NOMO-1 treated with DMSO at 0.1 percent for 48 hours (cell line): ENCODE measurements around the gene TSTD2.
"Not testable (repeated sequence)": the region's sequence is repeated elsewhere in the genome, so short reads cannot be mapped to it uniquely, and the experiment has no call there.

ENCODE experiments used
- DNase-seq: peaks from one replicate; lab custom pipeline; 2025; ENCODE audit not compliant: unreplicated experiment; lab: John Stamatoyannopoulos, UW

The TSTD2 gene

DNA sequence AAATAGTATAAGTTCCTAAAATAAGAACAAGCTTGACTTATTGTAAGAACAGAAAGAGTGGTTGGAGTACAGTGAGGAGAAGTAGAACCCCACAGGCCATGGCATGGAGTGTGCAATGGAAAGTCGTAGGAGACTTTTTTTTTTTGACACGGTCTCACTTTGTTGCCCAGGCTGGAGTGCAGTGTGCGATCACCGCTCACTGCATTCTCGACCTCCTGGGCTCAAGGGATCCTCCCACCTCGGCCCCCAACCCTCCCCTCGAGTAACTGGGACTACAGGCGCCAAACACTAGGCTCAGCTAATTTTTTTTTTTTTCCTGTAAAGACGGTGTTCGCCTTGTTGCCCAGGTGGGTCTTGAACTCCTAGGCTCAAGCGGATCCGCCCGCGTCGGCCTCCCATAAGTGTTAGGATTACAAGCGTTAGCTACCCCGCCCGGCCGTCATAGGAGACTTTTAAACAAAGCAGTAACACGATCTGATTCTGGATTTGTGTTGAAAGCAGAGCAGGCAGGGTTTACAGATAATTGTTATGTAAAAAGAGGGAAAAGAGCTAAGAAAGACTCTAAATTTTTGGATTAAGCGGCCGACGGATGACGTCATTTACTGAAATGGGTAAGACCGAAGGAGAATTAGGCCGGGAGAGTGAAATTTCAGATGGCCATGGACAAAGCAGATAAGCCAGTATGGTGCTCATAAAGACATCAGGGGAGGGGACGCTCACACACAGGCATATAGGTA is 752 bp downstream of the TSTD2 start:
- DNase-seq: peak; percentile 75

DNA sequence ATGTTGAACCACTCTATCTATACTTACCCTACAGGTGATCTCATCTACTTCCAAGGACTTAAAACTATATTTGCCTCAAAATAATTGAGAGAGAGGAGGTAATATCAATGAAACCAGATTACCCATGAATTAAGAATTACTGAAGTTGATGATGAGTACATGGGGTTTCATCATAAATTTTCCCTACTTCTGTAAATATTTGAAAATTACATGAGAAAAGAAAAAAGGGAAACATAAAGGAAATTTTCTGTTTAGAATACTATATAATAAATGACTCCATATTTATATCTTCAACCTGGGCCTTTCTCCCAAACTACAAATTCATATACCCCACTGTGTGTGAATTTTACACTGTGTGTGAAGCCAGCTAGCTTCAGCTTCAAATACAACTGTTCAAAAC is 2.6 kb downstream of the TSTD2 start:
- no peak for DNase-seq

DNA sequence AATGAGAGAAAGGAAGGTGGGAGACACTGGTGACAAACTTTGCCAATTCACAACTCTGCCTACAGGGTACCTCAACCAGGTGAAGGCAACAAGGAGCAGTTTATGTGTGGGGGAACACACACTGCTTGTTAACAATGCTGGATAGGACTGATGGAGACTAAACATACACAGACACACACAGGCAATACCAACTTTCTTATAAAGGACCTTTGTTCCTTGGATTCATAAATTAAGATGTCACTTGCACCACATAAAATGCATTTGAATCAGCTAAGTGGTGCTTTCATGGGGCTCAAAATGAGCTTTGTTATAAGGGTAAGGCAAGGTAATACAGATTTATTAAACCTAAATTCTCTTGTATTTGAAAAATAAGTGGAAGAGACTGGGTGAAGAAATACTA is 4.0 kb downstream of the TSTD2 start:
- DNase-seq: no peak

DNA sequence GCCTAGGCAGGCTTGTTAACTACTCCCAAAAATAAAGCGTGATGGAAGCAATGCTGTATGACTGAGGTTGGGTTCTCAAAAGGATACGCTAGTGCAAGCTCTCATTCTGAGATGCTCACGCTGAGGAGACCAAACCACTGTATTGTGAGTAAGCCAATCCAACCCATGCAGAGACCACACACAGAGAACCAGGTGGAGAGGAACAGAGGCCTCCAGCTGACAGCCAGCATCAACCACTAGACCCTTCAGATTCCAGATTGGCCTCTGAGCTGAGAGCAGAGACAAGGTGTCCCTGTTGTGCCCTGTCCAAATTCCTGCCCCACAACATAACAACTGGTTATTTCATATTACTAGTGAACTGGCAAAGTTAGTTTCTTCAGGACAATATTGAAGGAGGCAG is 4.5 kb downstream of the TSTD2 start:
- DNase-seq: no peak

DNA sequence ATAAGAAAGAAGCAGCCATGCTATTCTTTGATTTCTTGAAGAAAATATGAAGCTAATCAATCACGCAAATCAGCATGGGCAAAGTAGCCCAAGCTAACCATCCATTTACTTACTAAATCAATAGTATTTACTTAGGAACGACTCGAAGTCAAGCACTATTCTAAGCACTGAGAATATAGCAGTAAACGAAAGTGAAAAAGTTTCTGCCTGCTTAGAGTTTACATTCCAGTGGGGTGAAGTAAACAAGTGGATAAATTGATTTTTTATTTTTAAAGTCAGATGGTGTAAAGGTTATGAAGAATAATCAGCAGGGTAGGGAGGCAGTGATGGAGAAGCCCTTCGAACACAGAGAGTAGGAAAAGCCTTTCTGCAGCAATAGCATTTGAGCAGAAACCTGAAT is 5.5 kb downstream of the TSTD2 start:
- no peak for DNase-seq

DNA sequence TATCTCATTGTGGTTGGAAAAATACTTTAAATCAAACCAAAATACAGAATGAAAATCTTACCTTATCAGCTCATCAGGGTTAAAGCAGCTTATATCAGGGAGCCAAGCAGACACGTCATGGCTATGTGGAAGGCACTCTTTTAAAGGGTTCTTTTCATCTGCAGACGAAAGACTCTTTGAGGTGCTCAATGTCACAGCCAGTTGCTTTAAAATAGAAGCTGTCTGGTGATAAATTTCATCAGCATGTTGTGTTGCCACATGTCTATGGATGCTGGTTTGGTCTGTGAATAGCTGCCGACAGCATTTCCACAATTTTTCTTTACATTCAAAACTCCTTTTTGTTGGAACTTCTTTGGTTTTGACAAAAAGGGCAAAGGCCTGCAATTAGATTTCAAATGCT is 7.5 kb downstream of the TSTD2 start:
- DNase-seq: no peak

DNA sequence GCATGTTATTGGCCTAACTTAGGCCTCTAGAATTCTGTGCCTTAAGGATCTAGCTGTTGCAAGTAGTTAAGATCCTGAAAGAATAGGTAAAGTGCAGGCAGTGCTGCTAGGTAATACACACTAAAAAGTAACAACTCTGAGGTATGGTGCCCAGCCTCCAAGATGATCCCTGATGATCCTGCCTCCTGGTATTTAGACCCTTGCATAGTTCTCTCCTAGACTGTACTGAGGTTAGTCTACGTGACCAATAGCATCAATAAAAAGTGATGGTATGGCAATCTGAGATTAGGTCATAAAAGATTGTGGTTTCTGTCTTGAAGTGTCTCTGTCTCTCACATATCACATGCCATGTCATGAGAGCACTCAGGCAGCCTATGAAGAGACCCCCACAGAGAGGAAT is 9.2 kb downstream of the TSTD2 start:
- DNase-seq: no peak

DNA sequence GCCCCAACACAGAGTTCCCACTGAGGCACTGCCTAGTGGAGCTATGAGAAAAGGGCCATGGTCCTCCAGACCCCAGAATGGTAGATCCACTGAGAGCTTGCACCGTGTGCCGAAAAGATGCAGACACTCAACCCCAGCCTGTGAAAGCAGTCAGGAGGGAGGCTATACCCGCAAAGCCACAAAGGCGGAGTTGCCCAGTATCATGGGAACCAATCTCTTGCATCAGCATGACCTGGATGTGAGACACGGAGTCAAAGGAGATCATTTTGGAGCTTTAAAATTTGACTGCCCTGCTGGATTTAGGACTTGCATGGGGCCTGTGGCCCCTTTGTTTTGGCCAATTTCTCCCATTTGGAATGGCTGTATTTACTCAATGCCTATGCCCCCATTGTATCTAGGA is 10.7 kb downstream of the TSTD2 start:
- not testable (repeated sequence) for DNase-seq

DNA sequence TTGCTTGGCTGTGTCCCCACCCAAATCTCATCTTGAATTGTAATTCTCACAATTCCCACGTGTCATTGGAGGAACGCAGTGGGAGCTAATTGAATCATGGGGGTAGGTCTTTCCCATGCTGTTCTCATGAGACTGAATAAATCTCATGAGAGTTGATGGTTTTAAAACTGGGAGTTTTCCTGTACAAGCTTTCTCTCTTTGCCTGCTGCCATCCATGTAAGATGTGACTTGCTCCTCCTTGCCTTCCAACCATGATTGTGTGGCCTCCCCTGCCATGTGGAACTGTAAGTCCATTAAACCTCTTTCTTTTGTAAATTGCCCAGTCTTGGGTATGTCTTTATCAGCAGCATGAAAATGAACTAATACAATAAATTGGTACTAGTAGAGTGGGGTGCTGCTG is 13.1 kb downstream of the TSTD2 start:
- DNase-seq: not testable (repeated sequence)

DNA sequence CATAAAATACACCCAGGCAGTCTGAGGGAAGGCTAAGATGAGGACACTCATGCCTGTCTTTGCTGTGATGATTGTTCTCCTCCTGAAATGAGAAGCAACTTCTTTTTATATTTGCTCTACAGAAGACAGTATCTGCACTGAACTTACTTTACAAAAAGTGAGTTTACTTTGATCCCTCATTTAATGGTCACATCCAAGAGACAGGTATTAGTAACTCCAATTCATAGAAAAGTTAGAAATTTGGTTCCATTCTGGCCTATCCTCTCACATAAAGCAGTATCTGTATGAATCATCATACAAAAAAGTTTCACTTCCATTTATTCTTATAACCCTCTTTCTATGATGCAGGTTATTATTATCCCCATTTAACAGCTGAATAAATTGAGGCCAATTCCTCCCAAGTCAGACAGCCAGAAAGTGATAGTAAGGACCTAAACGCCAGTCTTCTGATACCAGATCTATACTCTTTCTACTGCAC is 15.2 kb downstream of the TSTD2 start:
- peak; percentile 3 for DNase-seq

DNA sequence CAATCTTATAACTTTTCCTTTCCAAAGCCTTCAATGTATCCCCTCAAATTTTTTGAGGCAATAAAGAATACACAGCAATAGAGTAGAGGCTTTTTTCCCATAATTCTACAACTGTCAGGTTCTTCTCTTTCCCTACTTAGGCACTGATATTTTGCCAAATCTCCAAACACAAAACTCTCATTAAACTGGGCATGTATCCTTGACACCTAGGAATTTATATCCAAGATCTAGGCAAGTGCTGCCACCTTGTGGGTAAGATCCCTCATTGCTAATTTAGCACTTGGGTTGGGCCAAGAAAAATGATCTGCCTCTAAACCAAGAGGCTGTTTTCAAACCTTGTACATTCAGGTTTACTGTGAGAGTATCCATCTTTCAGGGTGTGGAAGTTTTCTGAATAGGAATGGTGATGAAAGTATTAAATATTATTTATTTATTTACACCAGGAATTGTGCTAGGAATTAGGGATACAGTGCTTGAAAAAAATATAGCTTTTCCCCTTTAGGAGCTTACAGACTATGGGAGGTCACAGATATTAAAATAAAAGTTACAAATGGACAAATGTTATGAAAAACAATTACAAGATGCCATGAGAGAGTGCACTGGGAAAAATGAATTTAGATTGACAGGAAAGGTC is 17.6 kb downstream of the TSTD2 start:
- DNase-seq: peak; percentile 53

DNA sequence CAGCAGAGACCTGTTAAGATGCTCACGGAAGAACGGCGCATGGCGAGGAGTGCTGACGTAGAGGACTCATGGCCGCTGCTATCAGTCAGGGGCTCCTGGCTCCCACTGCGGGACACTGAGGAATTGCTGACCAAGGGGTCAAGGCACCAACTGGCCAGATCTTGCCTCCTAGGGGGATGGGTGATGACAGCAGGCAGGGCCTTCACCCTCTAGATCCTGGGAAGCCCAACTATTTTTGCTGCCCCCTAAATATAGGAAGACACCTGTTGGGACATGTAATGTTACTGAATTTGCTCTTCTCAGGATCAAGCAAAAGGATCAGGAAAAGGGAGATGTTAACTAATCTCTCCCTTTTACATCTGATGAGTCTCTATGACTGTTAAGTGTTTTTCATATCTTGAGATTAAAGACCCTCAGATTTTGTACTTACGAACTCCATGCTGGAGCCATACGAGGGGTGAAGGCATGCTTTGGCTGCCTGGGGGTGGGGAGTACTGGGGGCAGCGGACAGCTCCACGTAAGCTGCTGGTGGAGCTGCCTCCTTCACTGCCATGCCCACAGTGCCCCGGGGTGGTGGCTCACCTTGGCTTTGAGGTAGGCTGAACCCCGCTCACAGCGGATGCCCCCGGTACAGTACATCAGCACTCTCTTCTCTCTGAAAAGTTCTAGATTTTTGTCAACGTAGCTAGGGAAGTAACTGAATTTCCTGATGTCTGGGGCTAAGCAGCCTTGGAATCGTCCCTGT is 28.1 kb downstream of the TSTD2 start:
- no peak for DNase-seq

DNA sequence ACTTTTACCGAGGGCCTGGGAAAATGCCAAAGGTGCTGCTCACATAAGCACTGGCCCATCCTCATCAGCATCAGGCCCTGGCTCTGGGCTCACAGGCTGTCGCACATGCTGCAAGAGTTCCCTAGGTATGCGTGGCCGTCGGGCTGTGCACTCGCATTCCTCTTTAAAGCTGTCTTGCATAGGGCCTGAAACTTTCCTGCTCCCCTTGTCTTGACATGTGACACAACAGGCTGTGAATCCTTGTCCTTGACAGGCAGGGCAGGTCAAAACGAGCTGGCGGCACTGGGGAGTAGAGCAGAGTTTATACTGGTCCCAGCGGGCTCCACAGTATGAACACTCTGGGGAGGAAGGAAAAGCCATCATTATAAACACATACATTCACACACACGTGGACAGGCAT is 30.7 kb downstream of the TSTD2 start:
- no peak for DNase-seq

DNA sequence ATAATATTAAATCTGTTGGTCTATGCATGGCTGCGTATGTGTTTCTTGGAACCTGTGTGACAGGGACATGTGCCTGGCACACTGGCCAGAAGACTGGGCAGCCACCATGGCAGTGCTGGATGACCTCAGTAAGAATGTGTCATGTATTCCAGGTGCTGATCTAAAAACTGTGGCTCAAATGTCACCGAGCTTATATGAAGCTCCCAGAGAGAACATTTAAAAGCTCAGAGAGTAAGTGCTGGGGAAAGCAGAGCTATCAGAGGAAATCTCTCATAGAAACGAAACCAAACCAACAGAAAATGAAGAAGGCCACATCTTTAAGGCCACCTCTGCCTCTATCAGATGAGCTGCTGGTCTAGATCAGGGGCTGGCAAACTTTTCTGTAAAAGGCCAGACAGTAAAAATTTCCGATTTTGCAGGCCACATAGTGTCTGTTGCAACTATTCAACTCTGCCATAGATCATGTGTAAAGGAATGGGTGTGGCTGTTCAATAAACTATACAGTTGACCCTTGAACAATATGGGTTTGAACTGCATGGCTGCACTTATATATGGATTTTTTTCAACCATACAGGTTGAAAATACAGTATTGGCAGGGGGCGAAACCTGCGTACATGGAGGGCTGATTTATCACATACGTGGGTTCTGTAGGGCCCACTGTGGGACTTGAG is 31.8 kb downstream of the TSTD2 start:
- no peak for DNase-seq

DNA sequence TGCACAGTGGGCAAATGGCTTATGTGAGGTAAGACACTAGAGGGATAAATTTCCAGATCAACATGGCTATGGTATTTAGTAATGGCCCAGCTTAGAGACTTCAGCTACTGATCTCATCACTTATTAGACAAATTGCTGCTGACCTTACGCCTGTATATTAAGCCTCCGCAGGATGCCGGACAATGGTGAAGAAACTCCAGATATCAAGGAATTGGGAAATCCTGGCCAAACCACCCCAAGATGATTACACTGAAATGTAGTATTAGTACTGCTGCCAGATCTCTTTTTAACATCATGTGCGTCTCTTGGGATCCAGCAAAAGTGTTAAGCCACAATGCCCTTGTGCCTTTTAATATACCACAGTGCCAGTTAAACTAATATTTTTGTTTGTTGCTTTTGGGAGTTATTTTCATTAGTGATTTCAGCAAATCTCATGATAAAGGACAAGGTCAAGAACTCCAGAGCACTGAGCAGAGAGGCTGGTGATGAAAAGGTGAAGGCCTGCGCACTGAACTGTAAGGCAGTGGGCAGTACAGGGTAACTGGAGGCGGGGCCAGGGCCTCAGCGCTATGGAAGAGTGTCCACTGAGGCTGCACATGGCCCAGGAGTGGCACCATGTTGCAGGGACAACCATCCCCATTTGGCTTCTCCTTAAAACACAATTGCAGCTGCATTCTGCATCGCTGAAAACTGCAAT is 32.5 kb downstream of the TSTD2 start:
- DNase-seq: no peak

DNA sequence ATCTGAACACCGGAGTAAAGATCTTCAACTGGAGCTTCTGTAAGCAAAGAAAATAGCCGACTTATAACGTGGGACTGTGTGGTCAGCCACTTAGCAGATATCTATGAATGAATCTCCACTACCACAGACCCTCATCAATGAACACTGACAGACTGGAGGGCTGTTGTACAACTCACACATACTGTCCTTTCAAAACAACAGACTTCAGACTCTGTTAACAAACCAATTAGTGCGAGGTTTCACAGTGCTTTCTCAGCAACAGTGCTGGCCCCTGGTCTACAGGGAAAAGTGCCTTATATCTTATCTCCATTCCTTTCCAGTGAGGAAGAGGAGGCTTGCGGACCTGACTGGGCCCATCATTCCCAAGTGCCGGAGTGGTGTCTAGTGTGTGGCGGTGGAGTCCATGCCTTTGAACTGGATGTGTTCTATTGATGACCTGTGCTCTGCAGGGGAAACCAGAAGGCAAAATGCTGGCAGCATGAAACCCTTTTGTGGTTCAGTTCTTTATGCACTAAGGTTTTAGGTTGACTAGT is 33.8 kb downstream of the TSTD2 start:
- DNase-seq: no peak

DNA sequence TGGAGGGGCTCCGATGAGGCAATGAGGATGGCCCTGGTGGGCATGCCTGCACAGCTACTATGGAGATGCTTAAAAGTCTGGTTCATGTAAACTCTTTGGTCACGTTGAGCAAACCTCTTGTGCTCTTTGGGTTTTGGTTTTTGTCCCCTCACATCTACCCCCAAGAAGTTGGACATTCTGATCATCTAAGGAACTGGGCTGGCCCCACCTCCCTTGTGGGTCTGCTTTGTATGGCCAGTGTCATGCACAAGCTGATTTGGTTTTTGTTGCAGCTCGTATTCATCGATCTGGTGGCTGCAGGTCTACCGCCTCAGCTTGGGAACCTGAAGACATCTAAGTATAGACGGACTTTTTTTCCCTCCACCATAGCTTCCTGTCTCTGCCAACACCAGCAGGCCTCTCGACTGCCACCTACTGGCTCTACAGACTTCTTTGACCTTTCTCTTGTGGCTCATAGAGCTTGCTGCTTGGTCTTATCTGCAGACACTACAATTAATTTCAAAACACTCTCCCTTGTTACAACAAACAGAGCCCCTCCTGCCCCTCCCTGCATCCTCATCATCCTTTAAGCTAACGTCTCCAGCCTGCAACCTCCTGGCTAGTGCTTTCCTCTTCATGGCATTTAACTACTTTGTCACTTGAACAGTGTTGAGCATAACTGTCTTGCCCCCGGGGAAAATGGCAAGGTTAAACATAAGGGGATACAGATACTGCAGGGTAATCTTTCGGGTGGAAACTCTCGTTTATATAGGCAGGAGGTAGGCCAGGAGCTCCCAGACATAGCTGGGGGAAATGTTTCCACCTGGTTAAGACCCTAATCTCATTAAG is 34.5 kb downstream of the TSTD2 start:
- DNase-seq: peak; percentile 83

DNA sequence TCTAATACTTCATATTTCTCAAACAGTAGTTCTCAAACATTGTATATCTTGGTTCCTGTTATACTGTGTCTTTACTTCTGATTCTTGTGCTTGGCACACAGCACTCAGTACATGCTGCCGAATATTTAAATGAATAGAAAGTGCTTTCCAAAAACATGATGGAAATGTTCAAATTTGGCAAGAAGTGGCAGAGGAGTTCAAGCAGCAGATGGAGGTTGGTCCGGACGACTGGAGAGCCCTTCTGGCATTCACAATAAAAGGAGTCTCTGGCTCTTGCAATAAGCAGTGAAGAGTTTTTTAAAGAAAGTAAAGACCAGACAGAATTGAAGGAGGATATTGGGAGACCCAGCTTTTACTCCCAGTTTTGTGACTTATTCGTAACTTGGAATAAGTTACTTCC is 36.3 kb downstream of the TSTD2 start:
- no peak for DNase-seq

DNA sequence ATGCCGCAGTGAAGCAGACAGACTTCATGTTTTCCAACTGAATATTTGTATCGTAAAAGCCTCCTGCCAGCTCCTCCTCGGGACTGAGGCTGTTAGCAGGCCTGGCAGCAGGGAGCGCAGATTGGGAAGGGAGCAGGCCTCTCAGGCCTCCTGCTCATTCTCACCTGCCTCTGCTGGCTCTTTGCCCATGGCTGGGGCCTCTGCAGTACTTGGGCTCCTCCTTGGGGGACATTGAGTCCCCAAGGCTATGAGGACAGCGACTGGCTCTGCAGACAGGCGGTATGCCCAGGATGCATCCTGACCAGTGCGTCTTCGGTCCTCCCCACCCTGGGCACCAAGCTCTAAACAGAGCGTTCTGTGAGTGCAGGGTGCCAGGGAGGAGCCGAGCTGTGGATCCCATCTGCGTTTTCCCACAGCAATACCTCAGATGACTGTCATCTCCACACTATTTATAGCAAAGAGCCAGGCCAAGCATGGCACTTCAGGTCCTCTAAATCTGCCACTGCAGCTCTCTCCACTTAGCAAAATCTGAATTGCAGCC is 38.7 kb downstream of the TSTD2 start:
- no peak for DNase-seq

DNA sequence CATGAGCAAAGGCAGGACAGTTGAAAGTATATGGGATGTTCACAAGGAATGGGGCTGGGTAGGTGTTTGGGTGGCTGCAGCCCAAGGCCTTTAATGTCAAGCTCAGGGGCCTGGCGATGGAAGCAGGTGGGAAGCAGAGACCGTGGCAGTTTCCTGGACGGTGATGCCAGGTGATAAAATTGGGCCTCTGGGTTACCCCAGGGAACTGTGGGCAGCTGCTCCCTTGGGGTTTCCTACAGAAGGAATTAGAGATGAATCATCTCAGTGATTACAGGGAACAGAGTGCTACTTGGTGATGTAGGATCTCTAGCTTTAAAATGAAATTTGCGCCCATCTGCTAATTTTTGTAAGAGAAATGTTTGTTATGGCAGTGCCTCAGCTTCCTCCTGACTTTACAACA is 39.2 kb downstream of the TSTD2 start:
- no peak for DNase-seq
